ENCODE data around the gene ACADS. TPM values are rescaled to one million over a fixed set of nuclear protein-coding genes. Genes with fewer than 3 reads are reported as not detected.

ACADS gene
- total and polyA plus RNA-seq, 9 of the 15 experiments (the other 6 are each of a cell fraction or from before 2014, with no cell fraction given), result 0.06 to 20.3 (median 8.8) TPM

- TF ChIP-seq KDM4B (IDR thresholded peaks at IDR 0.05; ENCODE audit: borderline replicate concordance in 2 of 2, low read depth in 1 of 2) (no peak), TAL1 (IDR thresholded peaks at IDR 0.05) (peak; percentile 44; the same call in 1 of the 2 replicates), ZBTB2 (IDR thresholded peaks at IDR 0.05) (no peak), TFAP4 (CRISPR knock-in tag; IDR thresholded peaks at IDR 0.05; ENCODE audit: borderline replicate concordance) (peak; percentile 27; the same call in 1 of the 2 replicates), KDM1A (IDR thresholded peaks at IDR 0.05) (no peak), TEAD4 (IDR thresholded peaks at IDR 0.05; ENCODE audit: low read length) (peak; percentile 23; the same call in 1 of the 2 replicates), TEAD4 (CRISPR knock-in tag; IDR thresholded peaks at IDR 0.05; ENCODE audit: borderline replicate concordance) (no peak), CCAR2 (IDR thresholded peaks at IDR 0.05; ENCODE audit: low read depth, low read length) (no peak), MAFG (tag; conservative IDR thresholded peaks at IDR 0.05) (no peak), TCF7 (IDR thresholded peaks at IDR 0.05; ENCODE audit: borderline replicate concordance) (no peak), FUS (optimal IDR thresholded peaks at IDR 0.05; ENCODE audit: low read depth, low read length) (no peak), RUNX1 (IDR thresholded peaks at IDR 0.05; ENCODE audit: low read depth) (no peak), ZC3H8 (IDR thresholded peaks at IDR 0.05) (no peak), NFXL1 (CRISPR knock-in tag; IDR thresholded peaks at IDR 0.05) (no peak), ASH1L (IDR thresholded peaks at IDR 0.05; ENCODE audit: borderline replicate concordance, low read depth, partially characterized antibody) (no peak), TSC22D4 (tag; IDR thresholded peaks at IDR 0.05) (no peak), HMG20B (CRISPR knock-in tag; IDR thresholded peaks at IDR 0.05) (no peak), RCOR1 (IDR thresholded peaks at IDR 0.05; ENCODE audit: borderline replicate concordance in 1 of 2, low read depth in 2 of 2, low read length in 2 of 2) (no peak), ILF3 (IDR thresholded peaks at IDR 0.05; ENCODE audit: borderline replicate concordance) (no peak), ETS1 (conservative IDR thresholded peaks at IDR 0.05; ENCODE audit: control insufficient read depth, low read depth, low read length) (no peak), FOXK2 (conservative IDR thresholded peaks at IDR 0.05 in 1 of 2, IDR thresholded peaks at IDR 0.05 in 1 of 2; ENCODE audit: low read depth in 2 of 2) (peak; percentile 54 to 68; a peak in 3 of 4 replicates), MLX (CRISPR knock-in tag; conservative IDR thresholded peaks at IDR 0.05) (no peak), ZNF124 (CRISPR knock-in tag; IDR thresholded peaks at IDR 0.05) (no peak), NCOR1 (IDR thresholded peaks at IDR 0.05) (peak; percentile 21; the same call in 1 of the 2 replicates), SMARCE1 (IDR thresholded peaks at IDR 0.05) (no peak), TCF7L2 (IDR thresholded peaks at IDR 0.05; ENCODE audit: low read depth, low read length) (no peak), HNRNPUL1 (IDR thresholded peaks at IDR 0.05; ENCODE audit: low read length) (no peak)
Measured at GRCh38 chr12:120719496-120720233, 6.0 kb upstream of the ACADS start (continued).

Measured in K562 (cell line).